Liver (tissue), 9 donors: Measurements from ENCODE around the gene ASF1B. TPM values are rescaled to one million over a fixed set of nuclear protein-coding genes. Genes with fewer than 3 reads are reported as not detected.

ENCODE experiments used
- DNase-seq: peaks from one replicate; pipeline ENCODE4 v3.0.0-alpha.2; 2017; ENCODE audit warnings: low spot score
- H3K27ac ChIP-seq, 2 donors: one replicate each; pipeline ENCODE4 v1.7.0; 2013; ENCODE audit warnings: inconsistent platforms in 2 of 2, low read length in 2 of 2, control low read depth in 1 of 2, low read depth in 1 of 2, mild to moderate bottlenecking in 1 of 2
- H3K27me3 ChIP-seq, 4 donors: one replicate each; pipeline versions ENCODE4 v1.6.1 to v1.7.0; 2013; ENCODE audit warnings: low read length in 3 of 4, inconsistent platforms in 1 of 4, mild to moderate bottlenecking in 1 of 4, moderate library complexity in 1 of 4; ENCODE audit not compliant: control insufficient read depth in 4 of 4, insufficient read depth in 4 of 4
- H3K36me3 ChIP-seq, 4 donors: one replicate each; pipeline versions ENCODE4 v1.6.1 to v1.7.0; 2013; ENCODE audit warnings: low read length in 3 of 4, mild to moderate bottlenecking in 3 of 4, low read depth in 1 of 4, moderate library complexity in 1 of 4; ENCODE audit not compliant: control insufficient read depth in 4 of 4, insufficient read depth in 3 of 4
- H3K4me1 ChIP-seq, 4 donors: one replicate each; pipeline versions ENCODE4 v1.6.1 to v1.7.0; 2013; ENCODE audit warnings: low read length in 3 of 4, mild to moderate bottlenecking in 3 of 4, moderate library complexity in 1 of 4; ENCODE audit not compliant: control insufficient read depth in 4 of 4, insufficient read depth in 4 of 4
- H3K4me3 ChIP-seq, 3 donors: one replicate each; pipeline versions ENCODE4 v1.6.1 to v1.7.0; 2013; ENCODE audit warnings: low read length in 3 of 3, control low read depth in 1 of 3, low read depth in 1 of 3, mild to moderate bottlenecking in 1 of 3
- H3K9ac ChIP-seq, 2 donors: one replicate each; pipeline ENCODE4 v1.7.0; 2013; ENCODE audit warnings: low read length in 2 of 2, mild to moderate bottlenecking in 2 of 2, moderate library complexity in 2 of 2, control low read depth in 1 of 2, low read depth in 1 of 2
- H3K9me3 ChIP-seq, 4 donors: one replicate each; pipeline versions ENCODE4 v1.6.1 to v1.7.0; 2013; ENCODE audit warnings: low read length in 3 of 4; ENCODE audit not compliant: control insufficient read depth in 4 of 4
- EGR1 ChIP-seq, 2 donors: IDR thresholded peaks; 2 replicates each; pipeline ENCODE4 v1.6.1; 2016 to 2018; ENCODE audit warnings: antibody characterized with exemption in 2 of 2, low read depth in 2 of 2
- FOXA1 ChIP-seq: IDR thresholded peaks from 2 replicates; pipeline ENCODE4 v1.6.1; 2016; ENCODE audit warnings: antibody characterized with exemption
- FOXA2 ChIP-seq: IDR thresholded peaks from 2 replicates; pipeline ENCODE4 v1.6.1; 2016; ENCODE audit warnings: antibody characterized with exemption
- GABPA ChIP-seq, 2 donors: IDR thresholded peaks in 1 of 2; conservative IDR thresholded peaks in 1 of 2; 2 replicates each; pipeline ENCODE4 v1.6.1; 2016; ENCODE audit warnings: antibody characterized with exemption in 2 of 2, mild to moderate bottlenecking in 1 of 2, moderate library complexity in 1 of 2
- HNF4A ChIP-seq, 2 donors: conservative IDR thresholded peaks; 2 replicates each; pipeline ENCODE4 v1.6.1; 2016; ENCODE audit warnings: antibody characterized with exemption in 2 of 2, mild to moderate bottlenecking in 2 of 2
- HNF4G ChIP-seq: IDR thresholded peaks from 2 replicates; pipeline ENCODE4 v1.6.1; 2016; ENCODE audit warnings: antibody characterized with exemption
- JUND ChIP-seq, 2 donors: IDR thresholded peaks; 2 replicates each; pipeline ENCODE4 v1.6.1; 2016; ENCODE audit warnings: antibody characterized with exemption in 2 of 2
- NR2F2 ChIP-seq: IDR thresholded peaks from 2 replicates; pipeline ENCODE4 v1.6.1; 2016; ENCODE audit warnings: antibody characterized with exemption
- RAD21 ChIP-seq, 2 donors: IDR thresholded peaks; 2 replicates each; pipeline ENCODE4 v1.6.1; 2016; ENCODE audit warnings: antibody characterized with exemption in 2 of 2, mild to moderate bottlenecking in 2 of 2
- REST ChIP-seq: IDR thresholded peaks from 2 replicates; pipeline ENCODE4 v1.6.1; 2016; ENCODE audit warnings: antibody characterized with exemption, mild to moderate bottlenecking
- RXRA ChIP-seq, 2 donors: IDR thresholded peaks; 2 replicates each; pipeline ENCODE4 v1.6.1; 2017 to 2018; ENCODE audit warnings: antibody characterized with exemption in 2 of 2, mild to moderate bottlenecking in 1 of 2
- SP1 ChIP-seq: IDR thresholded peaks from 2 replicates; pipeline ENCODE4 v1.6.1; 2018; ENCODE audit warnings: antibody characterized with exemption, mild to moderate bottlenecking
- TAF1 ChIP-seq: conservative IDR thresholded peaks from 2 replicates; pipeline ENCODE4 v1.6.1; 2016; ENCODE audit warnings: antibody characterized with exemption, mild to moderate bottlenecking
- YY1 ChIP-seq: IDR thresholded peaks from 2 replicates; pipeline ENCODE4 v1.6.1; 2016; ENCODE audit warnings: antibody characterized with exemption, mild to moderate bottlenecking
- ZBTB33 ChIP-seq: IDR thresholded peaks from 2 replicates; pipeline ENCODE4 v1.6.1; 2016; ENCODE audit warnings: antibody characterized with exemption
- WGBS: extraction: QIAGEN DNeasy Blood & Tissue Kit; methylation state at CpG from one replicate; pipeline ENCODE4 v1.1.7; 2013; 5-methylcytosine and 5-hydroxymethylcytosine counted together
- polyA plus RNA-seq, 2 donors: library from polyadenylated mRNA; stranded (reverse) in 1 of 2; unstranded in 1 of 2; fragments of 200-250 nt in 1 of 2; fragments of >200 nt in 1 of 2; fragmentation: Nextera tagmentation in 1 of 2; extraction: Ambion mirVana in 1 of 2; gene quantifications; one replicate each; pipeline versions ENCODE4 v1.2.1 to v1.2.3, GENCODE V29; 2013 to 2015
- total RNA-seq, 2 donors: library from RNA; depleted of rRNA; stranded (reverse); fragments of >200 nt; gene quantifications; one replicate each; pipeline ENCODE4 v1.2.3, GENCODE V29; 2014
- TF ChIP-seq, protein P1 (sequence below): IDR thresholded peaks from 2 replicates; pipeline ENCODE4 v1.6.1; 2016; ENCODE audit warnings: antibody characterized with exemption
- TF ChIP-seq, protein P2 (sequence below): fragments of 150-350 bp; IDR thresholded peaks from 2 replicates; pipeline ENCODE4 v1.5.1; 2017; ENCODE audit warnings: improper control_type of control experiment, low read depth, low read length; ENCODE audit not compliant: missing input control
- donor health status: healthy.
- donor health status: healthy.
- donor health status: healthy.
- donor health status: healthy.
- donor health status: healthy.

The ASF1B gene
- total and polyA plus RNA-seq, 4 donors: 0.25 to 20.5 (median 1.6) TPM

- Histone ChIP-seq H3K4me3 (no peak overlapping the region), H3K9me3 (no peaks in the 10 kb centered on the region), H3K36me3 (peaks cover 15 to 51% (median 31%) of the 10 kb centered on the region in 4 donors), H3K27ac (no peak overlapping the region), H3K4me1 (no peaks in the 10 kb centered on the region), H3K9ac (no peak overlapping the region), H3K27me3 (no peaks in the 10 kb centered on the region)
- WGBS: 93% methylated on average over 10 of the region's 10 CpGs
- no peak for TF ChIP-seq FOXA2
- DNase-seq: no peak
These were observed 33.6 kb downstream of the ASF1B start for GRCh38 chr19:14102756-14103155.

DNA sequence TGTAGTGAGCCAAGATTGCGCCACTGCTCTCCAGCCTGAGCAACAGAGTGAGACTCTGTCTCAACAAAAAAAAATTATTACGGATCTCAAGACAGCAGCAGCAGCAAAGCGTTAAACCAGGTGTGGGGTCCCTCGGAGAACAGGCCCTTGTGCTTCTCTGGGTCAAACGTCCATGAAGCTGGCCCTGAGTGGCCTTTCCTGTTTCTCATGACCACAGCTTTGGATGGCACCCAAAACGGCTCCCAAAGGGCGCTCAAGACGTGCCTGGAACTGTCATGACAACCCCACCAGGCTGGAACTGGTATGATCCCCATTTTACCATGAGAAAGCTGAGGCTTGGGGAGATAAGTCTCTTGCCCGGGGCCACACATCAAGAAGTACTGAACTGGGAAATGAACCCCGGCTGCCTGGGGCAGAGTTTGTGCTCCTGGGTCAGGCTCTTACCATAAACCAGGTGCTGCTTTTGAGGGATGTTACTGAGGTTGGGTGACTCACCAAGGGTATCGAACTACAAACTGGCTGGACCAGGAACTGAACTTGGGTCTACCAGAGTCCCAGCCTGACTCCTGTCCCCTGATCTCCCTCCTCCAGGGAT, 34.2 kb downstream of the ASF1B start:
- 80% methylated on average over 11 of the region's 11 CpGs for WGBS
- peaks cover 18 to 55% (median 31%) of the 10 kb centered on the region in 4 donors for H3K36me3 ChIP-seq

More for the DNA sequence above, 34.2 kb downstream of the ASF1B start:
- H3K27ac ChIP-seq: no peak overlapping the region
- H3K4me3 ChIP-seq: no peak overlapping the region
- no peak for DNase-seq
- TF ChIP-seq GABPA (IDR thresholded peaks at IDR 0.05 in 1 of 2, conservative IDR thresholded peaks at IDR 0.05 in 1 of 2) (no peak), NR2F2 (no peak), SP1 (no peak), HNF4G (no peak), REST (no peak), YY1 (no peak), JUND (IDR thresholded peaks at IDR 0.05) (no peak), FOXA1 (no peak), RXRA (IDR thresholded peaks at IDR 0.05) (no peak), RAD21 (IDR thresholded peaks at IDR 0.05) (no peak), EGR1 (IDR thresholded peaks at IDR 0.05; ENCODE audit: low read depth in 2 of 2) (no peak), HNF4A (conservative IDR thresholded peaks at IDR 0.05) (no peak), TAF1 (no peak), FOXA2 (no peak), ZBTB33 (no peak)
- TF ChIP-seq, protein P1, sequence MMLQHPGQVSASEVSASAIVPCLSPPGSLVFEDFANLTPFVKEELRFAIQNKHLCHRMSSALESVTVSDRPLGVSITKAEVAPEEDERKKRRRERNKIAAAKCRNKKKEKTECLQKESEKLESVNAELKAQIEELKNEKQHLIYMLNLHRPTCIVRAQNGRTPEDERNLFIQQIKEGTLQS: no peak
- TF ChIP-seq, protein P2, sequence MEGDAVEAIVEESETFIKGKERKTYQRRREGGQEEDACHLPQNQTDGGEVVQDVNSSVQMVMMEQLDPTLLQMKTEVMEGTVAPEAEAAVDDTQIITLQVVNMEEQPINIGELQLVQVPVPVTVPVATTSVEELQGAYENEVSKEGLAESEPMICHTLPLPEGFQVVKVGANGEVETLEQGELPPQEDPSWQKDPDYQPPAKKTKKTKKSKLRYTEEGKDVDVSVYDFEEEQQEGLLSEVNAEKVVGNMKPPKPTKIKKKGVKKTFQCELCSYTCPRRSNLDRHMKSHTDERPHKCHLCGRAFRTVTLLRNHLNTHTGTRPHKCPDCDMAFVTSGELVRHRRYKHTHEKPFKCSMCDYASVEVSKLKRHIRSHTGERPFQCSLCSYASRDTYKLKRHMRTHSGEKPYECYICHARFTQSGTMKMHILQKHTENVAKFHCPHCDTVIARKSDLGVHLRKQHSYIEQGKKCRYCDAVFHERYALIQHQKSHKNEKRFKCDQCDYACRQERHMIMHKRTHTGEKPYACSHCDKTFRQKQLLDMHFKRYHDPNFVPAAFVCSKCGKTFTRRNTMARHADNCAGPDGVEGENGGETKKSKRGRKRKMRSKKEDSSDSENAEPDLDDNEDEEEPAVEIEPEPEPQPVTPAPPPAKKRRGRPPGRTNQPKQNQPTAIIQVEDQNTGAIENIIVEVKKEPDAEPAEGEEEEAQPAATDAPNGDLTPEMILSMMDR: no peak
- H3K9me3 ChIP-seq: no peaks in the 10 kb centered on the region
- H3K4me1 ChIP-seq: no peaks in the 10 kb centered on the region
- H3K27me3 ChIP-seq: no peaks in the 10 kb centered on the region
- H3K9ac ChIP-seq: no peak overlapping the region
